GM10266 (cell line): ENCODE data around the gene SIPA1L3.

ENCODE experiments used
- DNase-seq: peaks from one replicate; pipeline ENCODE4 v3.0.0; 2012; ENCODE audit errors: extremely low spot score
- CTCF ChIP-seq: IDR thresholded peaks from 2 replicates; pipeline ENCODE4 v1.5.1; 2012; ENCODE audit warnings: mild to moderate bottlenecking, low read depth; ENCODE audit not compliant: control insufficient read depth, insufficient read depth; ENCODE audit errors: missing control alignments

Gene SIPA1L3

GRCh38 chr19:38009650-38010242, 102.7 kb downstream of the SIPA1L3 start:
- no peak for TF ChIP-seq CTCF
- DNase-seq, result peak; percentile 39

GRCh38 chr19:38011426-38011825, 104.4 kb downstream of the SIPA1L3 start:
- DNase-seq, result no peak
- no peak for TF ChIP-seq CTCF

GRCh38 chr19:38012290-38012689, 105.3 kb downstream of the SIPA1L3 start:
- DNase-seq, result no peak
- TF ChIP-seq CTCF, result no peak

GRCh38 chr19:38012944-38013343, 105.9 kb downstream of the SIPA1L3 start:
- no peak for DNase-seq
- no peak for TF ChIP-seq CTCF

GRCh38 chr19:38013913-38014580, 107.0 kb downstream of the SIPA1L3 start:
- no peak for TF ChIP-seq CTCF
- DNase-seq, result no peak

GRCh38 chr19:38015216-38015615, 108.2 kb downstream of the SIPA1L3 start:
- no peak for DNase-seq
- TF ChIP-seq CTCF, result no peak

- TF ChIP-seq CTCF, result no peak
Measured at GRCh38 chr19:38015761-38016160, 108.8 kb downstream of the SIPA1L3 start.

More at GRCh38 chr19:38015761-38016160, 108.8 kb downstream of the SIPA1L3 start:
- no peak for DNase-seq
